ENCODE results near the gene UBE2M.
"Not testable (repeated sequence)": the region's sequence is repeated elsewhere in the genome, so short reads cannot be mapped to it uniquely, and the experiment has no call there.

The UBE2M gene

DNA sequence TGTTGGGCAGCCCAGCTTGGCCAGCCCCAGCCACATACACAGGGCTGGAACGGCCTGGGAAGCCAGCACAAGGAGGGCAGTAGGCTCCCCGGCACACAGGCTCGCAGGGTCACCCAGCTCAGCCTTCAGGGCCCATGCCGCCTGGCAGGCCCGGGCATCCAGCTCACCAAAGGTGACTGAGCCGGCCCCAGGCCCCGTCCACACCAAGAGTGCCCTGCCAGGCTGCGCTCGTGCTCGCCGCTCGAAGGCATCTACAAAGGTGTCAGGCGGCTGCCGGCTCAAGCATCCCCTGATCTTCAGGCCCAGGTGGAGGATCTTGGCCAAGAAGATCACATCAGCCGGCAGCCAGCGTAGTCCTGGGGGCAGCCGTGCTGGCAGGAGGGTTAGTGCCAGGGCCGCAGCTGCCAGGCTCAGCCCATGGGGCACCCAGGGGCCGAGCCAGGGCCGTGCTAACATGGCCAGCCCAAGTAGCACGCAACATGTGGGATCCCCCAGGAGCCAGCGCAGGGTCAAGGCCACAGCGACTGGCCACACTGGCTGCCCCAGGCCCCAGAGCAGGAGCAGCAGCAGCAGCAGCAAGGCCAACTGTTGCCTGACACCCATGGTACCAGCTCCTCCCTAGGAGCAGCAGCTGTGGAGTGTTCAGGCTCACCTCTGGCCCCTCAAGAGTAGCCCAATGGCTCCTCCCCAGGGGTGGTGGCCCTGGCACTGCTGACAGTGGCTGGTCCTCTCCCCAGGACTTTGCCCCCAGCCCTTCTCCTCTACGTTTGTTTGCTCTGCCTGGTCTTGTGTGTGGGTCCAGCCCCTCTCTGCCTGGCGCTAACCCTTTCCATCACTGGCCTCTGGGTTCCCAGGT, 46.8 kb downstream of the UBE2M start, which contains the start of gene SLC27A5:
Gene SLC27A5 (minus strand): TSS at position 640 of the 856 bp plus-strand sequence. CDS start 37 bp downstream, at position 603.
- no peak for DNase-seq (ENCODE audit: low read depth)

DNA sequence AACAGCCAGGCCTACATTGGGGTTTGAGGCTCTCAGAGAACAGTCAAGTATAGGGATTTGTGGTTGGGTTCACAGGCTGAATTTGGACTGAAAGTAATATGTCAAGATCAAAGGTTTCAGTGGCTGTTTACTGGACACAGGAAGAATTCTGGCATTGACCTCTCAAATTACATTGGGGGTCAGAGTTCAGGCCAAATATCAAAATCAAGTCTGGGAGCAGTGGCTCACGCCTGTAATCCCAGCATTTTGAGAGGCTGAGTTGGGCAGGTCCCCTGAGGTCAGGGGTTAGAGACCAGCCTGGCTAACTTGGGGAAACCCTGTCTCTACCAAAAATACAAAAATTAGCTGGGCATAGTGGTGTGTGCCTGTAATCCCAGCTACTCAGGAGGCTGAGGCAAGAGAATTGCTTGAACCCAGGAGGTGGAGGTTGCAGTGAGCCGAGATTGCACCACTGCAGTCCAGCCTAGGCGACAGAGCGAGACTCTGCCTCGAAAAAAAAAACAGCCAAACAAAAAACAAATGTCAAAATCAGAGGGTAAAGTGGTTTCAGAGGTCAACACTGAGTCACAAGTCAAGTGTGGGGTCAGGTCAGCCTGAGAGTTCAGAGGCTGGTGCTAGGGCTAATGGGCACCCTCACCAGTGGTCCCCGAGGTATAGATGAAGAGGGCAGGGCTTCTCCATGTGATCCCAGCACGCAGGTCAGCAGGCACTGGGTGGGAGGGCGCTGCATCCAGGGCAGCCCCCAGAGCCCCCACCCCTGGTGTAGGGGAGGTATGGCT, 48.1 kb downstream of the UBE2M start:
- DNase-seq (ENCODE audit: low read depth): no peak

DNA sequence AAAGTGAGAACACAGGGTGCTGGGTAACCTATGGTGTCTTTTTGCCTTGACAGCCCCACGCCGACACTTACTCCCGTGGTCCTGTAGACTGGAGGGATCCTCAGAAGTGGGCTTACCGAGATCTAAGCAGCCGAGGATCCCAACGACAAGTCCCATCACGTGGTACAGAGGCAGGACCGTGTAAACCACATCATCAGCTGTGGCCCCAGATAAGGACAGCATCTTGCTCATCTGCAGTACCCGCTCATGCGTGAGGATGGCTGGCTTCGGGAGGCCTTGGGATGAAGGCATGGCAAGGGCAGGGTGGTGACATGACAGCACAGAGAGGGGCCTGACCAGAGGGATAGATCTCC, 48.7 kb downstream of the UBE2M start:
- no peak for DNase-seq (ENCODE audit: low read depth)

DNA sequence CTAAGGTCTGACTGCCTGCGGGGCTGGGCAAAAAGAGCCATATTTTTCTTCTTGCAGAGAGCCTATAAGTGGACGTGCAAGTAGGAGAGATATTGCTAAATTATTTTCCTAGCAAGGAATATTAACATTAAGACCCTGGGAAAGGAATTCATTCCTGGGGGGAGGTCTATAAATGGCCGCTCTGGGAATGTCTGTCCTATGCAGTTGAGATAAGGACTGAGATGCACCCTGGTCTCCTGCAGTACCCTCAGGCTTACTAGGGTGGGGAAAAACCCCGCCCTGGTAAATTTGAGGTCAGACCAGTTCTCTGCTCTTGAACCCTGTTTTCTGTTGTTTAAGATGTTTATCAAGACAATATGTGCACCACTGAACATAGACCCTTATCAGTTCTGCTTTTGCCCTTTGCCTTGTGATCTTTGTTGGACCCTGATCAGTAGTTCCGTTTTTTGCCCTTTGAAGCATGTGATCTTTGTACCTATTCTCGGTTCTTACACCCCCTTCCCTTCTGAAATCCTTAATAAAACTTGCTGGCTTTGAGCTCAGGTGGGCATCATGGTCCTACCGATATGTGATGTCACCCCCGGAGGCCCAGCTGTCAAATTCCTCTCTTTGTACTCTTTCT, 50.7 kb downstream of the UBE2M start:
- DNase-seq (ENCODE audit: low read depth): not testable (repeated sequence)
